NCI-H2171 treated with DMSO at 0.1 percent for 48 hours (cell line): Measurements from ENCODE around the gene HMGCL.

Experiments used
- DNase-seq: peaks from one replicate; lab custom pipeline; 2025; lab: John Stamatoyannopoulos, UW

Gene HMGCL

DNA sequence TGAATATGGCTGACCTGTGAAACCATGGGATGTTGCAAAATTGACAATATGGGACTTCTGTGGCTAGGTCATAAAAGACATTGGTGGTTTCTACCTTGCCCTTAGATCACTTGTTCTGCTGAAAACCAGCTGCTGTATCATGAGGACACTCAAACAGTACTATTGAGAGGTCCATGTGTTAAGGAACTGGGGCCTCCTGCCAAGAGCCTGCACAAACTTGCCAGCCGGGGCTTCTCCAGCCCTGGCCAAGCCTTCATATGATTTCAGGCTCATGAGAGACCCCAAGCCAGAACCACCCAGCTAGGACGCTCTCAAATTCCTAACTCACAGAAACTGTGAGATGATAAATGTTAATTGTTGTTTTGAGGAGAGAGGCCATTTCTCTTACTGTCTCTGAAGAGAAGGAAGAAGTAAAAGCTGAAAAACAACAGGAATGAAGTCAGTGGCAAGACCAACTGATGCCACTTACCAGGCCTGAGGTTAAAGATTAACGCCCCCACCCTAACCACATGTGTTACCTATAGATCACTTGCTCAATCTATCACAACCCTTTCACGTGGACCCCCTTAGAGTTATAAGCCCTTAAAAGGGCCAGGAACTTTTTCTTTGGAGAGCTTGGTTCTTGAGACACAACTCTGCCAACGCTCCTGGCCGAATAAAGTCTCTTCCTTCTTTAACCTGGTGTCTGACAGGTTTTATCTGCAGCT lies 50.9 kb downstream of the HMGCL start:
- no peak for DNase-seq

- DNase-seq: no peak
Observed at GRCh38 chr1:23772854-23773242, 52.4 kb downstream of the HMGCL start.

- DNase-seq: peak; percentile 87
Observed at GRCh38 chr1:23772049-23772853, 53.0 kb downstream of the HMGCL start.

DNA sequence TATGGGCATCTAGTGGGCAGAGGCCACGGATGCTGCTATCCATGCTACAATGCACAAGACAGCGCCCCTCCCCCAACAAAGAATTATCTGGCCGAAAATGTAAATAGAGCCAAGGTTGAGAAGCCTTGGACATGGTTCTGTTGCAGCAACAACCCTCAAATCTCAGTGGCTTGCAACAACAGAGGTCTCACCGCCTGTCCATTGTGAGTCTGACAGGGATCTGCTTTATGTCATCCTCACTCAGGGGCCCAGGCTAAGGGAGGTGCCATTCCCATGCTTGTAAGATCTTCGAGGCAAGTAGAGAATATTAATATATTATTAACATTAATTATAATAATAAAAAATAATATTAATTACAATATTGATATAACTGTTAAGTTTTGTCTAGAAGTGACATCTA lies 56.5 kb downstream of the HMGCL start:
- DNase-seq: no peak

DNA sequence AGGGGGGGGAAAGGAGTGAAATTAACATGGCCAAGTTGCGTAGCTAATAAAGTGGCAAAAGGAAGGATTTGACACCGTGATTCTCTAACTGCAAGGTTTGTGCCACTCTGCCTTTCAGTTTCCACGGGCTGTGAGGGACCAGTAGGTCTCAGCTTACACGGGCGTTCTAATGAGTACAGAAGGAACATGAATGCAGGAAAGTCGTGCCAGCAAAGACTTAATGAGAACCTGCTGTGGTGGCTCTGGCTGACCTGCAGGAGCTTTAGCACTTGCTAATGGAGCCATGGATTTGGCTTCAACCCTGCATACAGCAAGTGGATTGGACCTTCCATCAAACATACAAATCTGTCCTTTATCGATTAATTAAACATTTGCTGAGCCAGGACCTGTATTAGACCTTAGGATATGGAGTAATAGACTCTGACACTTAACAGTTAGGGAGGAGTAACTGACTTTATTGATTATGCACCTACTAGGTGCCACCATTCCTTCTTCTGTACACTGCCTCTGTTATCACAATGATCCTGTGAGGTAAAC lies 62.1 kb downstream of the HMGCL start:
- DNase-seq: no peak

- DNase-seq: no peak
Observed at GRCh38 chr1:23759277-23759676, 66.0 kb downstream of the HMGCL start.

DNA sequence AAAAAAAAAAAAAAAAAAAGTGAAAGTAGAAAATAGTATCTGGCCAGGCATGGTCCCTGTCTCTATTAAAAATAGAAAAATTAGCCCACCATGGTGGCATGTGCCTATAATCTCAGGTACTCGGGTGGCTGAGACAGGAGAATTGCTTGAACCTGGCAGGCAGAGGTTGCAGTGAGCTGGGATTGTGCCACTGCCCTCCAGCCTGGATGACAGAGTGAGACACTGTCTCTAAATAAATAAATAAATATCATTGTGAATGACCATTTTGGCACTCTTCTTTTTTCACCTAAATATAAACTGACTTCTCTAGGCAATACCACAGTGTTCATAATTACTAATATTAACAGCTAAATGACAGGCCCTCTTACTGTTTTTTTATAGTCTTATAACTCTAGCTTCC lies 67.4 kb downstream of the HMGCL start:
- no peak for DNase-seq

DNA sequence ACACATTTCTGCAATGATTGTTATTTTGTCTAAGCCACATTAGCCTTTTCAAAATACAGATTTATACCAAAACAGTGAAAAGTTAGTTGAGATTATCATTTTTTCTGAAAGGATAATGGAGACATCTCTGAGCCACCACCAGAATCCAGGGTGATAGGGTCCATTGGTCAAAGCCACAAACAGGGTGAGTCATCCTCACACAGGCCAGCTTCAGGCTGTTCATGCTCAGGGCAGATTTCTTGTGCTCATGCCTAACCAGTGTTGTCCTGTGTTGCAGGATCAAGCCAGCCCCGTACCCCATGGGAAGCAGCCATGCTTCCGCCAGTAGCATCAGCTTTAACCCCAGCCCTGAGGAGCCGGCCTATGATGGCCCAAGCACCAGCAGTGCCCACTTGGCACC lies 68.6 kb downstream of the HMGCL start:
- DNase-seq: no peak

DNA sequence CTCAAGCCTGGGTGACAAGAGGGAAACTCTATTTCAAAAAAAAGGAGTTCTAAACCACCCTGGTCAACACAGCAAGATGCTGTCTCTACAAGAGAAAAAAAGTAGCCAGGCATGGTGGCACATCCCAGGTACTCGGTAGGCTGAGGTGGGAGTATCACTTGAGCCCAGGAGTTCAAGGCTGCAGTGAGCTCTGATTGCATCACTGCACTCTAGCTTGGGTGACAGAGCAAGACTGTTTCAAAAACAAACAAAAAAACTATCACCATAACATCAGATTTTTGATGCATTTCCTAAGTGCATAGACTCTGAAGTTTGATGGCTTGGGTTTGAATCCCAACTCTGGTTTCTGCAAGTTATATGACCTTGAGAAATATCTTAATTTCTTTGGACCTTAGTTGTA lies 72.3 kb downstream of the HMGCL start:
- no peak for DNase-seq
